Suppressor macrophage treated with lipopolysaccharide for 1 hour (primary cell): ENCODE measurements around the gene MXRA7.

Experiments
- DNase-seq, 3 donors: peaks; one replicate each; pipeline ENCODE4 v3.0.0-alpha.2; 2020 to 2022

The MXRA7 gene

DNA sequence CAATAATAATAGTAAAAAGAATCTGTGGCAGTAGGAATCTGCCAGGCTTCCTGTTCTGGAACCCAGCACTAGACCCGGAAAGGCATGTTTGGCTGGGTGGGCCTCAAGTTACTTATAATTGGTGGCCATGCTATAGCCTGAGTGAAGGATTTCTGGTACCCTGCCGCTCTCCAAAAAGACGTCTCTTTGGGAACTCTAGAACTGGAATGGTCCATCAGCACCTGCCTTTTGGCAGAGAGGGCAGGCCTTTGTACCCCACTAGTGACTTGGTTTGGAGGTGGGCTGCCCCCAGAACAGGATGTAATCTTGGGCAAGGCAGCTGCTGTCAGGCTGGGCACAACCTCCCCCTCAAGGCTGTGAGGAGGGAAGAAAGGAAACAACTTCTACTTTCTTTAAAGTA, 37.9 kb downstream of the MXRA7 start:
- DNase-seq, result no peak

DNA sequence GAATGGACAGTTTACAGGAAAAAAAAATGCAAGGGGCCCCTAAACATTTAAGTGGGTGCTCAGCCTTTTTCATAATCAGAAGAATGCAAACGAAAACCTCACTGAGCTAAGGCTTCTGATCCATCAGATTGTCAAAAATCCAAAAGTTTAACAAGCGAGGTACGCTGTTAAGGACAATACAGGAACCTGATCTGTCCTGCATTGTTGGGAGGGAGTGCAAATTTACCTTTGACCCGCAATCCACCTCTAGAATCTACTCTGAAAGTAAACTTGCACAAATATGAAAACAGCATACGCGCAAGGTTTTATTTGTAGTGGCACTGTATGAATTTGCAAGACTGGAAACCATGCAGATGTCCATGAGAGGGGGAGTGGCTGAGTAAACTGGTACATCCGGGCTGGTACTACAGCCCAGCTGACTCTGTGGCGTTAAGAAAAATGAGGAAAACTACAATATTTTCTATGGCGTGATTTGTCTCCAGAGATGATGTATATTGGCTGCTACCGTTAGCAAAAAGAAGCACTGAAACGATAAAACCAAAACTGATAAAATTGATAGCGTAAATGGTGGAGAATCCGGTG, 38.4 kb downstream of the MXRA7 start:
- DNase-seq, result no peak

DNA sequence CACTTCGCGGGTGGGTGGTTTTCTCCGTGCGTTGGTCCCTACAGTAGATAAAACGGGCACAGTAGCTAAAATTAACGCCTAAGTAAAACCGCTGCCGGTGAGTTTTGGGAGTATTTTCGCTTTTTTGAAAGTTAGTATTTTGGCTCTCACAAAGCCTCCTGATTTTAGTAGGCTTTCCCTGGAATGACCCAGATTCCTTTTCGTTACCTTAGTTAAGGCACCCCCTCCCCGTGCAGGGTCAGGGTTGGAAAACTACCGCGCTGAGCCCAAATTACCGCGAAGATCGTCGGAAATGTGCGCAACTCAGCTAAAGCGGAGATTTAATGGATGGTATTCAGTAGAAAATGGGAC, 38.9 kb downstream of the MXRA7 start:
- DNase-seq, result no peak

DNA sequence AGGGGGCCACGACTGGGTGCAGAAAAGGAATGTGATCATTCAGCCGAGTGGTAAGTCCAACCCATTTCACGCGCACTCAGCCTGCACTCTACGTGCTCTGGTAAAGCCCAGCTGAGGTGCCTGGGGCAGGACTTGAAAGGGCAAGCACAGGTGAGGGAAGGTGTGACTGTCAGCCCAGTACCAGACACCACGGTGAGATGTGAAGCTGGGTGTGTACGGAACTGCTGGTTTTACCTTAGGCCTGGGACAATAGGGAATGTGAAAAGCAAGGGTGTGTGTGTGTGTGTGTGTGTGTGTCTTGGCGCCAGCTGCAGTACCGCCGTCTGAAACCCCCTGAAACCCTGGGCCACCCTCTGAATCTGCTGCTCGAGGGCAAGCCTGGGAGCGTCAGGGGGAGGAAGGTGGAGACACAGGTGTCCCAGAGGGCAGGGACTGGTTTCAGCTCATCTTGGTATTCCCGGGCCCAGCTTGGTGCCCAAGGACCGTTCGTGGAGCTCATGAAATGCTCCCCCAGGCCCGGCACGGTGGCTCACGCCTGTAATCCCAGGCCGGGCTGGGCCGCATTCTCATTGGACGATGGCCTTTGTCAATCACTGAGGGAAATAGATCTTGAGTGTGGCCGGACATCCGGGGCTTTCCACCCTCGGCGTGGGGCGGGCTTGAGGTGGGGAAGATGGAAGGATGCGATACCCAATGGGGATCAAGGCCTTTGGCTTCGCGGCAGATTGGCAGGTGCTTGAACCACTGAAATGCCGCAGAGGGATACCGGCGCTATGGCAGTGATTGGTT, 39.4 kb downstream of the MXRA7 start:
- peak; percentile 100 for DNase-seq

GRCh38 chr17:76670718-76671122, 40.0 kb downstream of the MXRA7 start:
- no peak for DNase-seq

DNA sequence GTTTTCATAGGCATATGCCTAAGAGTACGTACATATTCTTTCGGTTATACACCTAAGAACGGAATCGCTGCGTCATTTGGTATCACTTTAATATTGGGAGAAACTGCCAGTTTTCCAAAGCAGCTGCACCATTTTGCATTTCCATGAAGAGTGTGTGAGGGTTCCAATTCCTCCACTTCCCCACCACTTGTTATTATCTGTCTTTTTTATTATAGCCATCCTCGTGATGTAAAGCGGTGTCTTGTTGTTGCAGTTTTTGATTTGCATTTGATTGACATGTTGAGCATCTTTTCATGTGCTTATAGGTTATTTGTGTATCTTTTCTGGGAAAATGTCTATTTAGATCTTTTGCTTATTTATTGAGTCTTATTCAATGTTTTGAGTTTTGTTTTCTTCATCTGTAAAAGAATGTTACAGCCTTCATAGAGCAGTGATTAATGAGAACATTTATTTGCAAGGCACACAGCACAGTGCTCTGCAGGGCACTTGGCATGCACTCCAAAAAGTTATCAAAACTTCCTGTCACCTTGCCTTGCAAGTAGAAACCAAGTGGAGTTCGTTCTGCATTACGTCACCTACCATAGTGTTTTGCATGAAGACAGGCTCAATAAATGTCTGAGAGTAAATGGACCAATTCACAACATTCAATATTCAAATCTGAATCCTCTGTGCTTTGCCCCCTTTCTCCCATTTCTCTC, 40.6 kb downstream of the MXRA7 start:
- DNase-seq, result no peak

DNA sequence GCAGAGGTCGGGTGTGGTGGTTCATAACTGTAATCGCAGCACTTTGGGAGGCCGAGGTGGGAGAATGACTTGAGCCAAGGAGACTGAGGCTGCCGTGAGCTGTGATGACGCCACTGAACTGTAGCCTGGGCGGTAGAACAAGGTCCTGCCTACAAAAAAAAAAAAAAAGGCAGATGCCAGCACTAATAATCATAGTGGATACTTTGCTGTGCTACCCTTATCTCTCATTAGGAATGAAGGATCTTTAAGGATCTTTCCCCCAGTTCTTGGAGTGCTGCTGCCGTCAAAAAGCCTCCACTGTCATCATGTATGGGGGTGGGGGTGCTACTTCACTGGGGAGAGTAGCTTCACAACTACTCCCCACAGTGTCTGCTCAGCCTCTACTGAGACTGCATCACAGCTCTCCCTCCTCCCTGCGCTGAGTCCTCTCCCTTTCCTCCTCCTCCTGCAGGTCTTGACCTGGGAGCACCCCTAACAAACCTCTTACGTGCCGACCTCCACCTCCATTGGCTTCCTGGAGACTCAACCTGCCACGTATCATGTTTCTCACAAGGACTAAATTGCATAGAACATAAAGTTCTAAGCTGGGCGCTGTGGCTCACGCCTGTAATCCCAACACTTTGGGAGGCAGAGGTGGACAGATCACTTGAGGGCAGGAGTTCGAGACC, 42.8 kb downstream of the MXRA7 start:
- DNase-seq, result no peak

GRCh38 chr17:76667491-76667755, 43.3 kb downstream of the MXRA7 start:
- DNase-seq, result no peak

DNA sequence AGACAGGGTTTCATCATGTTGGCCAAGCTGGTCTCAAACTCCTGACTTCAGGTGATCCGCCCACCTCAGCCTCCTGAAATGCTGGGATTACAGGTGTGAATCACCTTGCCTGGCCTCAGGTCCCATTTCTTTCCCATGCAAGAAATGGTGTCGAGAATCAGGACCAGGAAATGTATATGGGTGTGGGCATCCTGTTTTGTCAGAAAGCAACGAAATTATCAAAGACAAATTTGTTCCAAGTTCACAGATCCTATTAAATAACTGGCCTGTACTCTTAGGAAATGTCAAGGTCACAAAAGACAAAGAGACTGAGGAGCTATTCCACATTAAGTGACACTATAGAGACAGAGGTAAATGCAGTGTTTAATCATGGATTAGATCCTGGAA, 50.1 kb downstream of the MXRA7 start:
- DNase-seq, result no peak

GRCh38 chr17:76659928-76660655, 50.7 kb downstream of the MXRA7 start:
- peak; percentile 15 to 34 (median 32) for DNase-seq

DNA sequence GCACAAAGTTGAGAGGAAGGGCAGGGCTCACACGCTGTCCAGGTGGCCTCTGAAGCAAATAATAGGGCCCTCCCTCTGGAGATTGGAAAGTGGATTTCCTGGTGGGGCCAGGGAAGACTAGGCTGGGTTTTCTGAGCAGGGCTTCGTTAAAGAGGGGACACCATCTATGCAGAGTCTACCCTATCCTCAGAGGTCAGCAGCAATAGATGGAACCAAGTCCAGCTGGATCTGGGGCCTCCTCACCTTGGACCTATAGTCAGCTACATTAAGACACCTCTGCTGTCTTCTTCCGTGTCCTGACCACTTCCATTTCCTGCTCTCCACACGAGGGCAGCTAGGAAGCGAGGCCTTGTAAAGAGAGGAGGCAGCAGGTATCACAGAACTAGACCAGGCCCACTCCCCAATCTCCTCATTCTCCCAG, 52.5 kb downstream of the MXRA7 start:
- DNase-seq, result no peak

DNA sequence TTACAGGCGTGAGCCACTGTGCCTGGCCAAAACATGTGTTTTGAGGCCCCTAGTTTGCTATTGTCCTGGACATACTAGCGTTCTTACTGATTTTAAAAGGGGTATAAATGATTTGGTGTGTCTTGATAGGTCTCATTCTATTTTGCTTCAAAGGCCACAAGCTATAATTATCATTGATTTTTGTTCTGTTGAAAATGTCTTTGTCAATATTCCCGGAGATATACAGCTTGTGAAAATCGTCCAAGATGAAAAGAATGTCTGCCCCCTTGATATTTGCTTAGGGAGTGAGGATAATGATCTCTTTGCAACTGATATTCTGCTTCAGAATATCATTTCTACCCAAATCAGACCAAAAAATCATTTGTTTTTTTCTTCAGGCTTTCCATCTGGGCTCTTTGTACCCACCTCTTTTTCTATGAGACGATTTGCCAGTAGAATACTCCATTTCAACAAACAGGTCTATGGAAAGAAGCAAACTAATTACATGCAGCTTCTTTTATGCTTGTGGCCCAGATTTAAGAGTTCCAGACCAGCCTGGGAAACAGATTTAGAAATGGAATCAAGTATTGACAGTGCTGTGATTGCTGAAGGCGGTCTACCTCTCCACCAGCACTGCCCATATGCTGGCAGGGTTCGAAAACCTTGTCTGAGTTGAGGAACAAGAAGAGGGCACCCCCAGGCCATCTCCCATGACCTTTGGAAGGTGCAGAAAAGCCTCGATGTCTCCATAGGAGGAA, 53.1 kb downstream of the MXRA7 start:
- no peak for DNase-seq

GRCh38 chr17:76654408-76654807, 56.4 kb downstream of the MXRA7 start:
- no peak for DNase-seq

GRCh38 chr17:76650504-76650903, 60.3 kb downstream of the MXRA7 start:
- no peak for DNase-seq

- DNase-seq, result no peak
Observed at GRCh38 chr17:76646712-76647111, 64.1 kb downstream of the MXRA7 start.

GRCh38 chr17:76645481-76645880, 65.3 kb downstream of the MXRA7 start:
- no peak for DNase-seq

GRCh38 chr17:76644995-76645394, 65.8 kb downstream of the MXRA7 start:
- no peak for DNase-seq

- no peak for DNase-seq
Observed at GRCh38 chr17:76643553-76644148, 67.1 kb downstream of the MXRA7 start, which contains the start of gene ST6GALNAC1. Gene ST6GALNAC1 (minus strand): TSS chr17:76643757. CDS start chr17:76643638, 119 bp downstream.

DNA sequence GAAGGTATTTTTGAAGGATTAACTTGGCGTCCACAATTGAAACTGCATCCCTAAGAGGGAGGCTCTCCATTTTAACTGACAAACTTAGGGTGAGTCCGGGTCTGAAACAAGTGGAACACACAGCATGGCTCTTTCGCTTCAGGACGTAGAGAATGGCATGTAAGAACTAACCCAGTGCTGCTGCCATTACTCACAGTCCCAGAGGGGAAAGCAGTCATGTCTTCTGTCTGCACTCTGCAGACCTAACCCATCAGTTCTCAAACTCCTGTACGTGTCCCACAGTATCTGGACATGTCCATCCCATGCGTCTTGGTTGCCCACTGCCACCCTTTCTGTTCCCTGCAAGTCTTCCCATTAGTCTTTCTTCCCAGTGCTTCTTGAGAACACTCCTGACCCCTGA, 67.8 kb downstream of the MXRA7 start:
- no peak for DNase-seq

DNA sequence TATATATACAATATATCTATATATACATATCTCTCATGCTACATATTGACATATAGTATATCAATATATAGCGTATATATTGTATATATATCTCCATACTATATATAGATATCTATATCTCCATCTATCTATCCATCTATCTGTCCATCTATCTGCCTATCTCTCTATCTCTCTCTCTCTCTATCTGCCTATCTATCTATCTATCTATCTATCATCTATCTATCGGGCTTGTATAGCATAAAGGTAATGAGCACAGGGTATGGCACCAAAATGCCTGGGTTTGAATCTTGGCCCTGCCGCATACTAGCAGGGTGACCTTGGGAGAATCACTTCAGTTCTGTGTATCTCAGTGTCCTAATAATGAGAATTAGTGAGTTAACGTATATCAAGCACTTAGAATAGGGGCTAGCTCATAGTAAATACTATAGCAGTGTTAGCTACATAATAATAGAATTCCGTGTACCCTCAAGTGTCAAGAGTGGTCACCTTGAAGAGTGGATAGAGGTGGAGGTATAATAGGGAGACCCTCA, 68.7 kb downstream of the MXRA7 start:
- DNase-seq, result no peak

GRCh38 chr17:76641501-76641900, 69.3 kb downstream of the MXRA7 start:
- DNase-seq, result no peak
